Measurements from ENCODE around the gene AKT2. TPM values are rescaled to one million over a fixed set of nuclear protein-coding genes. Genes with fewer than 3 reads are reported as not detected.

Gene AKT2
- total RNA-seq, 1 donor from 2014 or later, result 119 TPM

- DNase-seq (ENCODE audit: low spot score), result no peak
Observed at GRCh38 chr19:40235238-40236025, 49.7 kb downstream of the AKT2 start.

GRCh38 chr19:40234429-40235237 is 50.5 kb downstream of the AKT2 start:
- no peak for DNase-seq (ENCODE audit: low spot score)

GRCh38 chr19:40233811-40234389 is 51.2 kb downstream of the AKT2 start:
- DNase-seq (ENCODE audit: low spot score), result no peak

GRCh38 chr19:40232949-40233810 is 52.0 kb downstream of the AKT2 start:
- no peak for DNase-seq (ENCODE audit: low spot score)

- no peak for DNase-seq (ENCODE audit: low spot score)
Observed at GRCh38 chr19:40232479-40232878, 52.7 kb downstream of the AKT2 start.

- DNase-seq (ENCODE audit: low spot score), result no peak
Observed at GRCh38 chr19:40231544-40232424, 53.4 kb downstream of the AKT2 start.

GRCh38 chr19:40231057-40231456 is 54.1 kb downstream of the AKT2 start:
- no peak for DNase-seq (ENCODE audit: low spot score)

- no peak for DNase-seq (ENCODE audit: low spot score)
Observed at GRCh38 chr19:40229926-40230417, 55.2 kb downstream of the AKT2 start.

- DNase-seq (ENCODE audit: low spot score), result no peak
Observed at GRCh38 chr19:40229484-40229883, 55.7 kb downstream of the AKT2 start.

GRCh38 chr19:40228863-40229262 is 56.3 kb downstream of the AKT2 start:
- no peak for DNase-seq (ENCODE audit: low spot score)

- no peak for DNase-seq (ENCODE audit: low spot score)
Observed at GRCh38 chr19:40228346-40228745, 56.8 kb downstream of the AKT2 start.

- no peak for DNase-seq (ENCODE audit: low spot score)
Observed at GRCh38 chr19:40225440-40226305, 59.5 kb downstream of the AKT2 start.

- DNase-seq (ENCODE audit: low spot score), result no peak
Observed at GRCh38 chr19:40224342-40225150, 60.6 kb downstream of the AKT2 start.

- DNase-seq (ENCODE audit: low spot score), result peak; percentile 38
Observed at GRCh38 chr19:40223135-40223822, 61.9 kb downstream of the AKT2 start.

GRCh38 chr19:40221858-40222619 is 63.1 kb downstream of the AKT2 start:
- peak; percentile 86 for DNase-seq (ENCODE audit: low spot score)

GRCh38 chr19:40220674-40221073 is 64.5 kb downstream of the AKT2 start:
- no peak for DNase-seq (ENCODE audit: low spot score)

- peak; percentile 35 for DNase-seq (ENCODE audit: low spot score)
Observed at GRCh38 chr19:40219721-40220276, 65.3 kb downstream of the AKT2 start.

All from mucosa of gallbladder (tissue), 1 donor.